IPS DF 6.9 (cell line): Measurements from ENCODE around the gene ZW10.
"Not testable (repeated sequence)": the region's sequence is repeated elsewhere in the genome, so short reads cannot be mapped to it uniquely, and the experiment has no call there.

Source experiments
- DNase-seq: peaks from one replicate; pipeline ENCODE4 v3.0.0-alpha.2; 2013; ENCODE audit warnings: low read depth, low spot score
- H3K27ac ChIP-seq: one replicate; pipeline ENCODE4 v1.5.1; 2013; ENCODE audit warnings: low read length, control low read depth
- H3K27me3 ChIP-seq: 2 replicates; pipeline ENCODE4 v1.6.1; 2013; ENCODE audit warnings: mild to moderate bottlenecking, low read length; ENCODE audit not compliant: control insufficient read depth, insufficient read depth
- H3K36me3 ChIP-seq: 2 replicates; pipeline ENCODE4 v1.6.1; 2013; ENCODE audit warnings: low read length; ENCODE audit not compliant: control insufficient read depth, insufficient read depth
- H3K4me1 ChIP-seq: 2 replicates; pipeline ENCODE4 v1.6.1; 2013; ENCODE audit warnings: low read length; ENCODE audit not compliant: control insufficient read depth, insufficient read depth
- H3K4me3 ChIP-seq: 2 replicates; pipeline ENCODE4 v1.5.1; 2013; ENCODE audit warnings: mild to moderate bottlenecking, low read length
- H3K9me3 ChIP-seq: 2 replicates; pipeline ENCODE4 v1.6.1; 2013; ENCODE audit warnings: low read length, inconsistent platforms; ENCODE audit not compliant: control insufficient read depth, insufficient read depth
- WGBS: extraction: QIAGEN DNeasy Blood & Tissue Kit; methylation state at CpG from one replicate; pipeline ENCODE4 v1.1.7; 2013; ENCODE audit warnings: mixed read lengths, missing lambda C conversion rate; ENCODE audit not compliant: insufficient read length, insufficient coverage; 5-methylcytosine and 5-hydroxymethylcytosine counted together

Gene ZW10

DNA sequence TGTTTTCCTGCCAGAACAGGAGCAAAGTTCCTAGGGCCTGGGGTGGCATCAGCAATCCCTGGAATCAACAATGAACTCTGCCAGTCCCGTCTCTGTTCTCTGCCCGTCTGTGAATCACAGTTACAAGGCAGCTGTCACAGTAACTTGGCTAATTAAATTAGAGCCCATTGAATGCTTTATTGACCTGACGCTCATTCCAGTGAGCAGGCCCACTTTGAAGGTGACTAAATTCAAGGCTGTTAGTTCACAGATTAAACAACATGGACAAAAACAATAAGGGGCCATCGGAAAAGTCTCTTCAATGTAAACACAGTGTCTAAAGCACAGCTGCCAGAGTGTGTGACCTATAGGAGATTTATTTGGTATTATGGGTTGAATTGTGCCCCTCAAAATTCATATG is 49.7 kb downstream of the ZW10 start:
- WGBS, result no CpG with 5 or more reads among the region's 4 CpGs
- Histone ChIP-seq H3K36me3 (no peaks in the 10 kb centered on the region), H3K27ac (no peak overlapping the region)

GRCh38 chr11:113722934-113723333 is 50.6 kb downstream of the ZW10 start:
- no peak overlapping the region for H3K4me3 ChIP-seq
- WGBS, result no CpG with 5 or more reads among the region's 3 CpGs
- H3K36me3 ChIP-seq, result no peaks in the 10 kb centered on the region
- no peak for DNase-seq
- no peak overlapping the region for H3K27ac ChIP-seq
- no peaks in the 10 kb centered on the region for H3K27me3 ChIP-seq
- no peaks in the 10 kb centered on the region for H3K4me1 ChIP-seq
- H3K9me3 ChIP-seq, result no peaks in the 10 kb centered on the region

More for the DNA sequence above, 49.7 kb downstream of the ZW10 start:
- H3K4me1 ChIP-seq, result no peaks in the 10 kb centered on the region
- no peak overlapping the region for H3K4me3 ChIP-seq
- H3K27me3 ChIP-seq, result no peaks in the 10 kb centered on the region
- no peak for DNase-seq
- no peaks in the 10 kb centered on the region for H3K9me3 ChIP-seq

DNA sequence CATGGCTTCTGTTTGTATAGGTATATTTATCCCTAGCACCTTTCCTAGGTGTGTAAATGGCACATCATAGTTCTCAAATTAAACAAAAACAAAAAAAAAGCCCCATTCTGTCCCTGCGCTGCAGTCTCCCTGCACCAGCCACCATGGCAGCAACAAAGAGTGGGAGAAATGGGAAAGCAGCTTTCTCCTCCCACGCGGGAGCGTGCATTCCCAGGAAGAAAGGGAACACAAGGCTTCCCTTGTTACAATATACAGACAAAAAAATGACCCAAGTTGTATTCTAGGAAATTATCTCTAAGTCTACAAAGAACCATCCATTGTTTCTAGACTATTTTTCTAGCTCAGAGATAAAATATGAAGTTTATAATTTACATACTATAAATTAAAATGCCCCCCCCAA is 51.3 kb downstream of the ZW10 start:
- no peak overlapping the region for H3K4me3 ChIP-seq
- no peaks in the 10 kb centered on the region for H3K36me3 ChIP-seq
- no peaks in the 10 kb centered on the region for H3K27me3 ChIP-seq
- no peak for DNase-seq
- WGBS, result no CpG with 5 or more reads among the region's 4 CpGs
- H3K9me3 ChIP-seq, result no peaks in the 10 kb centered on the region
- no peak overlapping the region for H3K27ac ChIP-seq
- no peaks in the 10 kb centered on the region for H3K4me1 ChIP-seq

DNA sequence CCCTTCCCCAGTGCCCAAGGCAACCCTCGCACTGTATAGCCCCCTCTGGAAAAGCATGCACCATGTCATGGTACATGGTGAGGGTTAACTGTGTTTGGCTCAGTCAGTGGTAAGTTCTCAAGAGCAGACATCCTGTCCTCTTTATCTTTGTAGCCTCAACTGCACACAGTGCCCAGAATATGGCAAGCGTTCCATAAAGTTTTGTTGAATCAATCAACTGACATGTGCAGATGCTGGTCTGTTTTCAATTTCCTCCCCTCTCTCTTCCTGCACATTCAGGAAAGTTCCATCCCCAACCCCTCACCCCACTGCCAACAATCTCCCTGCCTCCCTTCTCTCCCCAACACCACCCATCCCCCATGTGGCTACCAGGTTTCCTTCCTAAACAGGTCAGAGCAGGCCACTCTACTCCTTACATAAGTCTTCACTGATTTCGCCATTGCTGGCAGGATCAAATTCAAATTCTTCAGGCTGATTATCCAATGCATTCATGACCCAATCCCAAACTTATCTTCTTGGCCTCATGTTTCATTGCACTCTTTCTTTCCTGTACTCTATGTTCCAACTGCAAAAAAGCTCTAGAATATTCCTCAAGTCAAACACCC is 51.9 kb downstream of the ZW10 start:
- no peak overlapping the region for H3K27ac ChIP-seq
- no peaks in the 10 kb centered on the region for H3K4me1 ChIP-seq
- WGBS, result no CpG with 5 or more reads among the region's 3 CpGs
- no peak overlapping the region for H3K4me3 ChIP-seq
- DNase-seq, result no peak
- no peaks in the 10 kb centered on the region for H3K27me3 ChIP-seq
- no peaks in the 10 kb centered on the region for H3K36me3 ChIP-seq
- no peaks in the 10 kb centered on the region for H3K9me3 ChIP-seq

- DNase-seq, H3K9me3 ChIP-seq, H3K27ac ChIP-seq, H3K36me3 ChIP-seq, H3K27me3 ChIP-seq, H3K4me3 ChIP-seq, H3K4me1 ChIP-seq: not testable (repeated sequence)
- no CpG with 5 or more reads among the region's 3 CpGs for WGBS
These were observed 53.0 kb downstream of the ZW10 start for GRCh38 chr11:113720478-113720877.

DNA sequence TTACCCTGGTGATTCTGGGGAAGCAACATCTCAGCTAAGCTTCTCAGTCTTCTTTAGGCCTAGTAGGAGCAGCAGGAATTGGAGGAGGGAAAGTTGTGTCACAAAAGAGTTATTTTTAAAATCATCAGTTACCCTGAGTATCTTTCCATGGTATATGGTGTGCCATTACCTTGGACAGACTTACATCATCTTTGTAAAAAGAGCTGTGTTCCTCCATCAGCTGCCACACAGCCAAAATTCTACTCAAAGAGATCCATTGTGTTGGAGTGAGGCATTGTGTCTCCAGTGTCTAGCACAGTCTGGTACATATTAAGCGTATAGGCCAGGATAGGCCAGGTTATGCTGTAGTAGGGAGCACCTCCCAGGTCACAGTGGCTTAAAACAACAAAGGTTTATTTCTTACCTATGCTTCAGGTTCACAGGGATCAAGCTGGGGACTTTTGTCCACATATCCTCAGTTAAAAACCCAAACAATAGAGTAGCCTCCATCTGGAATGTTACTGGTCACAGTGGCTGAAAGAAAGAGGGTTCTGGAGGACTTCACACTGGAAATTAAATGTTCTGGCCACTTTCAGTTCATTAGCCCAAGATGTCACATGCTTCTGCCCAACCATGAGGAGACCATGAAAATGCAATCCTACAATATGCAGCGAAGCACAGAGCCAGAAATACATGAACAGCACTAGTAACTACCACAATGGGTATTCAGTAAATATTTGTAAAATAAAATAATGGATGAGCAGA is 57.4 kb downstream of the ZW10 start:
- WGBS, result no CpG with 5 or more reads among the region's 2 CpGs
- H3K4me3 ChIP-seq, result no peak overlapping the region

DNA sequence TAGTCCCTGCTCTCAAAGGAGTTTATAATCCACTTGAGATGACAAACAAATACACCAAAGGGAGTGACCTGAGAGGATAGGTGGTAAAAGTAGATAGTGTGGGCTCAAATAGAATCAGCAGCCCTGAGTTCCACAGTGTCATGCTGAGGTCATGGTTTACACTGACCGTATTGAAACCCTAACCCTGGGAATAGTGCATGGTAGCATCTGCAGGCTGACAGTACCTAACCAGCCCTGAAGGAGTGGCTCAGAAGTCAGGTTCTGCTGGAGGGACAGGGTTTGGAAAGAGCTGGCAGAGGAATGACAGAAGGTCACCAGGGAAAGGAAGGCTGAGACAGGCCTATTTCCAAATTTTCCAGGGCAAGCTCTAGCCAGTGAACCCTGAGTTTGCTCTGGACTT is 58.2 kb downstream of the ZW10 start:
- no CpG with 5 or more reads among the region's 1 CpG for WGBS
- Histone ChIP-seq H3K27ac (no peak overlapping the region), H3K27me3 (no peaks in the 10 kb centered on the region), H3K36me3 (no peaks in the 10 kb centered on the region), H3K4me1 (no peaks in the 10 kb centered on the region), H3K4me3 (no peak overlapping the region), H3K9me3 (no peaks in the 10 kb centered on the region)
- no peak for DNase-seq

More for the DNA sequence above, 57.4 kb downstream of the ZW10 start:
- Histone ChIP-seq H3K27me3 (no peaks in the 10 kb centered on the region), H3K9me3 (no peaks in the 10 kb centered on the region), H3K27ac (no peak overlapping the region), H3K36me3 (no peaks in the 10 kb centered on the region), H3K4me1 (no peaks in the 10 kb centered on the region)
- DNase-seq, result no peak

GRCh38 chr11:113710989-113711388 is 62.5 kb downstream of the ZW10 start:
- H3K27me3 ChIP-seq, result no peaks in the 10 kb centered on the region
- no peaks in the 10 kb centered on the region for H3K36me3 ChIP-seq
- no peak for DNase-seq
- no peak overlapping the region for H3K4me3 ChIP-seq
- no peaks in the 10 kb centered on the region for H3K9me3 ChIP-seq
- no CpG with 5 or more reads among the region's 1 CpG for WGBS
- H3K27ac ChIP-seq, result no peak overlapping the region
- H3K4me1 ChIP-seq, result no peaks in the 10 kb centered on the region; the same call in 1 of the 2 replicates

- DNase-seq, result no peak
- WGBS, result no CpG with 5 or more reads among the region's 7 CpGs
- no peak within 1 kb of the TSS for H3K4me3 ChIP-seq
- H3K27me3 ChIP-seq, result no peaks in the 10 kb centered on the region
- H3K36me3 ChIP-seq, result no peaks in the 10 kb centered on the region
- no peaks in the 10 kb centered on the region; the same call in 1 of the 2 replicates for H3K4me1 ChIP-seq
- no peak within 1 kb of the TSS for H3K27ac ChIP-seq
- no peaks in the 10 kb centered on the region for H3K9me3 ChIP-seq
These were observed 67.4 kb downstream of the ZW10 start, which contains the start of gene TMPRSS5 for GRCh38 chr11:113705871-113706655. TMPRSS5 (minus strand) TSS chr11:113706308; CDS start chr11:113706224, 84 bp downstream.

- H3K27ac ChIP-seq, H3K36me3 ChIP-seq, DNase-seq, H3K4me3 ChIP-seq, H3K4me1 ChIP-seq, H3K9me3 ChIP-seq, H3K27me3 ChIP-seq: not testable (repeated sequence)
- no CpG with 5 or more reads among the region's 1 CpG for WGBS
These were observed 69.9 kb downstream of the ZW10 start for GRCh38 chr11:113703551-113703950.
